ENCODE results near the gene TNIP1. TPM values are rescaled to one million over a fixed set of nuclear protein-coding genes. Genes with fewer than 3 reads are reported as not detected.

TNIP1 gene
- total RNA-seq, 4 donors from 2014 or later = 74.4 to 115 (median 94.7) TPM

GRCh38 chr5:151085517-151086041 is 4.7 kb upstream of the TNIP1 start:
- peak in 1 of 2 donors; percentile 34 for DNase-seq
- H3K27me3 ChIP-seq = no peaks in the 10 kb centered on the region
- H3K9me3 ChIP-seq = no peaks in the 10 kb centered on the region
- TF ChIP-seq POLR2A (IDR thresholded peaks at IDR 0.05) (no peak), CTCF (IDR thresholded peaks at IDR 0.05) (no peak)
- WGBS, 2 donors = 31 to 51% methylated on average over 9 of the region's 9 CpGs
- peaks cover 15 to 55% of the 10 kb centered on the region in 2 donors for H3K4me1 ChIP-seq
- peak overlapping the region; percentile 52 to 72 (median 57) for H3K27ac ChIP-seq
- intact Hi-C loops (cut with DNase I) = no loop called here
- H3K36me3 ChIP-seq = no peaks in the 10 kb centered on the region
- no peak overlapping the region for H3K4me3 ChIP-seq (replicated peaks in 1 of 3)

GRCh38 chr5:151084363-151084762 is 3.5 kb upstream of the TNIP1 start:
- DNase-seq = no peak

GRCh38 chr5:151083081-151083676 is 2.3 kb upstream of the TNIP1 start:
- H3K27ac ChIP-seq = peak overlapping the region in 2 of 3 donors; percentile 31 to 99
- WGBS, 2 donors = 53 to 60% methylated on average over 3 of the region's 3 CpGs
- H3K4me3 ChIP-seq (replicated peaks in 1 of 3) = no peak overlapping the region
- no peaks in the 10 kb centered on the region for H3K9me3 ChIP-seq
- no peaks in the 10 kb centered on the region for H3K36me3 ChIP-seq
- H3K4me1 ChIP-seq = peaks cover 15 to 74% of the 10 kb centered on the region in 2 donors
- intact Hi-C loops (cut with DNase I) = no loop called here
- H3K27me3 ChIP-seq = no peaks in the 10 kb centered on the region
- TF ChIP-seq CTCF (IDR thresholded peaks at IDR 0.05) (no peak), POLR2A (IDR thresholded peaks at IDR 0.05) (peak in 1 of 2 donors; percentile 31)
- peak; percentile 72 to 74 for DNase-seq

More at GRCh38 chr5:151084363-151084762, 3.5 kb upstream of the TNIP1 start:
- Histone ChIP-seq H3K4me1 (peaks cover 15 to 62% of the 10 kb centered on the region in 2 donors), H3K27me3 (no peaks in the 10 kb centered on the region), H3K4me3 (replicated peaks in 1 of 3) (no peak overlapping the region), H3K9me3 (no peaks in the 10 kb centered on the region), H3K27ac (peak overlapping the region in 1 of 3 donors; percentile 72), H3K36me3 (no peaks in the 10 kb centered on the region)
- 94 to 95% methylated on average over 7 of the region's 7 CpGs for WGBS, 2 donors
- TF ChIP-seq POLR2A (IDR thresholded peaks at IDR 0.05) (no peak), CTCF (IDR thresholded peaks at IDR 0.05) (no peak)
- intact Hi-C loops (cut with DNase I) = no loop called here

GRCh38 chr5:151082282-151082902 is 1.6 kb upstream of the TNIP1 start:
- H3K4me1 ChIP-seq = peaks cover 15 to 78% of the 10 kb centered on the region in 2 donors
- WGBS, 2 donors = 66 to 74% methylated on average over 6 of the region's 6 CpGs
- no peak overlapping the region for H3K4me3 ChIP-seq (replicated peaks in 1 of 3)
- DNase-seq = no peak
- no peaks in the 10 kb centered on the region for H3K36me3 ChIP-seq
- TF ChIP-seq CTCF (IDR thresholded peaks at IDR 0.05) (peak in 3 of 6 experiments; percentile 7 to 17 (median 10)), POLR2A (IDR thresholded peaks at IDR 0.05) (no peak)
- H3K9me3 ChIP-seq = no peaks in the 10 kb centered on the region
- H3K27ac ChIP-seq = peak overlapping the region; percentile 97 to 99 (median 99)
- intact Hi-C loops (cut with DNase I) = no loop called here
- no peaks in the 10 kb centered on the region for H3K27me3 ChIP-seq

Data from thyroid gland (tissue), 4 donors.